NB4 (cell line): Measurements from ENCODE around the gene STX5.

Experiments
- DNase-seq: peaks from one replicate; pipeline ENCODE4 v3.0.0; 2010; ENCODE audit warnings: low read depth
- H3K4me3 ChIP-seq: one replicate; pipeline ENCODE4 v1.5.1; 2011; ENCODE audit warnings: mild to moderate bottlenecking, low read depth, low read length, moderate library complexity
- MAX ChIP-seq: IDR thresholded peaks from 2 replicates; pipeline ENCODE4 v1.6.1; 2011; ENCODE audit warnings: low read depth, low read length
- MYC ChIP-seq: IDR thresholded peaks from 2 replicates; pipeline ENCODE4 v1.6.1; 2011; ENCODE audit warnings: low read depth, low read length
- POLR2A ChIP-seq: IDR thresholded peaks from 2 replicates; pipeline ENCODE4 v1.6.1; 2011; ENCODE audit warnings: mild to moderate bottlenecking; ENCODE audit not compliant: insufficient read length; ENCODE audit errors: extremely low read depth
- TF ChIP-seq, protein P1 (sequence below): IDR thresholded peaks from one replicate; pipeline ENCODE4 v1.5.1; 2012; ENCODE audit warnings: low read depth, low read length

Gene STX5

DNA sequence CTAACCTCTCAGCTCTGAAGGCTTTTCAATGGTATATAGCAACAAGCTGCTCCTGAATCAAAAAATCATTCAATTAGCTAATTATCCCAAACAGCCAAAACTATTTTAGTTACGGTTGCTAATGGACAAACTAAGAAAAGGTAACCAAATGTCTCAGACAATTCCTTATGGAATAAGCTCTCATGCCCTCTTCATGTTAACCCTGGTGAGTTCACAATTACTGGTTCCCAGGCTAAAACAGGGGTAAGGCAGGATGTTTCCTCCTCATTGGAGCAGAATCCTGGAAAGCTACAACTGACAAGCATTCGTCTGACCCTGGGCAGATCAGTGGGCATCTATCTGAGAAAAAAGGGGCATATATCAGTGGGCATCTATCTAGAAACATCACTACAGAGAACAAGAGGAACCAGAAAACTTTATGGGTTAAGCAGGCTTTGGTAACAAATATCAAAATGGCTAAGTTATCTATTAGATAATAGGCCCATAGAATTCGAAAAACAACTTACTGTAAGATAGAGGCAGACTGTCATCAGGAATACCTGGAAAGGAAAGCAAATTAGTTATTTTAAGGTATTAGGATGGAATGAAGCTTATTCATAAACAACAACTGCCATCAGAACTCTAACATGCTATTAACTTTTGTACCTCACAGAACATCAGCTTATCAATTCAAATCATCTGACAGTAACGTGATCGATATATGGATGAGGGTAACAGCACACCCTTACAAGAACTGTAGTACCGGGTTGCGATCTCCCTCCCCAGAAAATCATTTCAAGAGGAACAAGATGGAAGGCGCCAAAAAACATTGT is 22.4 kb upstream of the STX5 start:
- TF ChIP-seq MYC (no peak), POLR2A (no peak), MAX (no peak)
- TF ChIP-seq, protein P1, sequence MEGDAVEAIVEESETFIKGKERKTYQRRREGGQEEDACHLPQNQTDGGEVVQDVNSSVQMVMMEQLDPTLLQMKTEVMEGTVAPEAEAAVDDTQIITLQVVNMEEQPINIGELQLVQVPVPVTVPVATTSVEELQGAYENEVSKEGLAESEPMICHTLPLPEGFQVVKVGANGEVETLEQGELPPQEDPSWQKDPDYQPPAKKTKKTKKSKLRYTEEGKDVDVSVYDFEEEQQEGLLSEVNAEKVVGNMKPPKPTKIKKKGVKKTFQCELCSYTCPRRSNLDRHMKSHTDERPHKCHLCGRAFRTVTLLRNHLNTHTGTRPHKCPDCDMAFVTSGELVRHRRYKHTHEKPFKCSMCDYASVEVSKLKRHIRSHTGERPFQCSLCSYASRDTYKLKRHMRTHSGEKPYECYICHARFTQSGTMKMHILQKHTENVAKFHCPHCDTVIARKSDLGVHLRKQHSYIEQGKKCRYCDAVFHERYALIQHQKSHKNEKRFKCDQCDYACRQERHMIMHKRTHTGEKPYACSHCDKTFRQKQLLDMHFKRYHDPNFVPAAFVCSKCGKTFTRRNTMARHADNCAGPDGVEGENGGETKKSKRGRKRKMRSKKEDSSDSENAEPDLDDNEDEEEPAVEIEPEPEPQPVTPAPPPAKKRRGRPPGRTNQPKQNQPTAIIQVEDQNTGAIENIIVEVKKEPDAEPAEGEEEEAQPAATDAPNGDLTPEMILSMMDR, result no peak

DNA sequence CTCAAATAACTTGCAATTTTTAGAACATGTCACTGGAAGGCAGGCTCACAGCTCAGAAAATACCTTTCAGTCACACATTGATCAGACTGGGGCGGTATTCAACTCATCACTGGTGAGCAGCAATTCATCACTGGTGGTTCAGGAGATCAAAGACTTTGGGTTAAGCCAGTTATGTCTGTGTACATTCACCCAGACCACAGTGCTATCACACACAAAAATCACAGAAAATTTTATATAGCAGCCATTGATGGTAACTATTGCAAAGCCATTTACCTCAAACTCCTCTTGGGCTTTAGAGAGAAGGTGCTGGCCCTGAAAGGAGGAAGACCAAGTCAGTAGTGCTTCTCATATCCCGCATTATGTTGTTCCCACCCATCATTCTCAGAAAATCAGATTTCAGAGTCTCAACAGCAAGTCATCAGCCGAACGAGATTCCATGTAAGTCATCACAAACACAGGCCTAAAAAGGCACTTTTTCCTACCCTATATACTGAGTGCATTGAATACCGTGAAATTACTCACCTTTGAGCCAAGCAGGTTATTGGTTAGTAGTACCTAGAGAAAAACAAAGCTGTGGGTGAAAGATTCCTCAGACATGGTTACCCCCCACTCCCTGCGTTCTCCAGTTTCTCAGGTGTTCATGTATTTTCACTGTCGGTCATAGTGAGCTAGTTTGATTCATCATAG is 21.6 kb upstream of the STX5 start:
- TF ChIP-seq MYC (no peak), POLR2A (no peak), MAX (no peak)
- TF ChIP-seq, protein P1, result no peak
- DNase-seq, result no peak
- peak overlapping the region; percentile 88 for H3K4me3 ChIP-seq

More for the DNA sequence above, 22.4 kb upstream of the STX5 start:
- peak overlapping the region; percentile 88 for H3K4me3 ChIP-seq
- no peak for DNase-seq

- peak overlapping the region; percentile 88 for H3K4me3 ChIP-seq
These were observed 20.8 kb upstream of the STX5 start for GRCh38 chr11:62852523-62853188.

DNA sequence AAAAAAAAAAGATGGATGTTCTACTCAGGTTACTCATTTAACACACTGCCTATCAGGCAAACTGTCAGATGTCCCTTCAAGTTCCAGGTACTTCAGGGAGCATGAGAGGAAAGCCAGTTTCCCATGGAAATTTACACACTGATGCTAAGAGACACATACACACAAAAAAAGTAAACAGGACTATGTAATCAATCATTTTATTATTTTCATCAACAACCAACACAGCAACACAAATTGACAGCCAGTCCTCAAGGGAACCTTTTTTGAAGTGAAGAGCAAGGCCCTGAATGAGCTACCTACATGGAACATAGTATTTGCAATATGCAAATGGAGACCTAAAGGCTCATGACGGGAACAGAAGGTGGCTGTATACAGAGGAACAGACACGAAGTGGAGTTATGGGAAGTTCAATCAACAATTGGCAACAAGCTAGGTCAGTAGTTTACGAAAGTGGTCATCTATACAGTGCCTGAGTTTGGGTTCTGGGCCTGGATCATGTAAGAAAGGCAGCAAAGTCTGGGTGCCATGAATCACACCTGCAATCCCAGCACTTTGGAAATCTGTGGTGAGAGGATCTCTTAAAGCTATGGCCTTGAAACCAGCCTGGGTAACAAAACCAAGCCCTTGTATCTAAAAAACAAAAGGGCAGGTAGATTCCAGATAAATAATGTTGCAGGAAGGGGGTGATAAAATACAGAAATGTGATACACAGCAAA is 20.1 kb upstream of the STX5 start:
- TF ChIP-seq POLR2A (no peak), MYC (no peak), MAX (no peak)
- TF ChIP-seq, protein P1, result no peak
- DNase-seq, result peak; percentile 40
- peak overlapping the region; percentile 88 for H3K4me3 ChIP-seq

More at GRCh38 chr11:62852523-62853188, 20.8 kb upstream of the STX5 start:
- no peak for DNase-seq
- TF ChIP-seq MYC, result no peak
- TF ChIP-seq, protein P1, result no peak
- no peak for TF ChIP-seq POLR2A
- TF ChIP-seq MAX, result no peak
